Fibroblast of lung (primary cell): ENCODE measurements around the gene PSMD13.

Experiments used
- CTCF ChIP-seq, 2 donors: IDR thresholded peaks in 1 of 2; conservative IDR thresholded peaks in 1 of 2; 1 replicate in 1 of 2; 2 replicates in 1 of 2; pipeline ENCODE4 v1.5.1; 2011 to 2012; ENCODE audit warnings: low read length in 2 of 2, control low read depth in 1 of 2, inconsistent platforms in 1 of 2, low read depth in 1 of 2, mild to moderate bottlenecking in 1 of 2
- EZH2 ChIP-seq: IDR thresholded peaks from 2 replicates; pipeline ENCODE4 v1.5.1; 2012; ENCODE audit warnings: low read length, control low read depth, mild to moderate bottlenecking; ENCODE audit errors: missing control alignments

DNA sequence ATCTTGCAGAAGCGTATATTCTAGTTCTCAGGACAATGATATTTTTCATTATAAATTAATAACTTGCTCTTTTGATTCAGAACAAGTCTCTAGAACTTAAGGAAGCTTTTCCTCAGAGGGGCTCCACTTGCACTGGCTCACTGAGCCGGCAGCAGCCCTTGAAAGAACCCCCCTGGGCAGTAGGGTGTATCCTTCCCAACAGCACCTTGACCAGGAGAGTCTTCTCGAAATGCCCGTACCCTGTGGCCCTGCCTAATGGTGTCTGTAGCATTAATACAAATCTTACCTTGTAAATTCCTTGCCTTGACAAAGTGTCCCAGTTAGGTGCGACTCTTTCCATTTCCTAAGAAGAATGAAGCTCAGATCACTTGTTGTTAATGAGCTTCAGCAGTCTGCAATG, 13.5 kb downstream of the PSMD13 start:
- TF ChIP-seq CTCF (conservative IDR thresholded peaks at IDR 0.05 in 1 of 2, IDR thresholded peaks at IDR 0.05 in 1 of 2; ENCODE audit: low read depth in 1 of 2, low read length in 2 of 2) (no peak), EZH2 (no peak)
